K562 (cell line): Measurements from ENCODE around the gene OR10A2. TPM values are rescaled to one million over a fixed set of nuclear protein-coding genes. Genes with fewer than 3 reads are reported as not detected.

ENCODE experiments used
- ATAC-seq: fragments of 200-7000 bp; cut with Tn5 transposase; 3 replicates; pipeline ENCODE4 v1.9.1; 2020; ENCODE audit warnings: moderate library complexity
- BruUV-seq: library from RNA; stranded (reverse); fragments of 400-500 nt; replicated peaks from 2 replicates; lab custom pipeline; 2021; lab: Mats Ljungman, UMichigan
- CTCF ChIA-PET: fragments of 300-600 bp; formaldehyde crosslinking; extraction: SDS; loops from one replicate; lab custom pipeline; 2021; ENCODE audit warnings: low intra/inter-chr PET ratio; lab: Yijun Ruan, JAX
- POLR2A ChIA-PET: fragments of 300-600, 350-650 bp; sonication (Branson Sonifier 250); formaldehyde crosslinking; extraction: SDS; loops from one replicate; lab custom pipeline; 2021; ENCODE audit warnings: antibody characterized with exemption, inconsistent platforms; lab: Yijun Ruan, JAX
- DNase-seq, 4 experiments: peaks; one replicate each; pipeline versions ENCODE4 v3.0.0 to v3.0.0-alpha.2; 2011 to 2018; ENCODE audit warnings: low spot score in 3 of 4, mixed read lengths in 3 of 4; ENCODE audit errors: extremely low read depth in 1 of 4
- FAIRE-seq: peaks from 2 replicates; lab custom pipeline; 2011; peaks lifted over from hg19 to GRCh38; lab: Jason Lieb, UNC
- H2AFZ ChIP-seq: 2 replicates; pipeline ENCODE4 v1.6.0; 2011; ENCODE audit warnings: low read depth, low read length, control low read depth, inconsistent platforms
- H3K27ac ChIP-seq: fragments of 200-600 bp; 3 replicates; pipeline ENCODE4 v1.8.0; 2011; ENCODE audit warnings: low read depth, mild to moderate bottlenecking, control low read depth, inconsistent platforms, low read length, moderate library complexity, mixed read lengths; ENCODE audit errors: extremely low read depth
- H3K27me3 ChIP-seq, 2 experiments: fragments of 300-600 bp in 1 of 2; 2 replicates in 1 of 2; 3 replicates in 1 of 2; pipeline versions ENCODE4 v1.6.0 to v1.8.0; 2011; ENCODE audit warnings: inconsistent platforms in 2 of 2, low read length in 2 of 2, mild to moderate bottlenecking in 1 of 2, mixed read lengths in 1 of 2, moderate library complexity in 1 of 2; ENCODE audit not compliant: control insufficient read depth in 2 of 2, insufficient read depth in 2 of 2
- H3K36me3 ChIP-seq: fragments of 300-600 bp; 3 replicates; pipeline ENCODE4 v1.8.0; 2011; ENCODE audit warnings: mild to moderate bottlenecking, low read length, inconsistent platforms; ENCODE audit not compliant: control insufficient read depth, insufficient read depth
- H3K4me1 ChIP-seq, 2 experiments: fragments of 200-600 bp in 1 of 2; replicated peaks in 1 of 2; 2 replicates in 1 of 2; 3 replicates in 1 of 2; pipeline versions ENCODE4 v1.5.1 to v1.8.0; 2011; ENCODE audit warnings: inconsistent platforms in 2 of 2, low read length in 2 of 2, mild to moderate bottlenecking in 1 of 2, mixed read lengths in 1 of 2, moderate library complexity in 1 of 2; ENCODE audit not compliant: control insufficient read depth in 2 of 2, insufficient read depth in 2 of 2
- H3K4me2 ChIP-seq: 2 replicates; pipeline ENCODE4 v1.6.1; 2011; ENCODE audit warnings: low read length, control low read depth, inconsistent platforms, mixed read lengths; ENCODE audit not compliant: insufficient read depth
- H3K4me3 ChIP-seq: fragments of 200-600 bp; sonication (generic), shearing (Covaris generic); 2 replicates; pipeline ENCODE4 v1.5.1; 2016; ENCODE audit warnings: control low read depth, inconsistent platforms
- H3K79me2 ChIP-seq: fragments of 200-600 bp; 3 replicates; pipeline ENCODE4 v1.8.0; 2011; ENCODE audit warnings: low read length, inconsistent platforms; ENCODE audit not compliant: control insufficient read depth, insufficient read depth
- H3K9ac ChIP-seq, 2 experiments: 2 replicates each; pipeline versions ENCODE4 v1.6.0 to v1.6.1; 2011; ENCODE audit warnings: low read depth in 2 of 2, low read length in 2 of 2, control low read depth in 1 of 2, inconsistent platforms in 1 of 2, mild to moderate bottlenecking in 1 of 2, mixed read lengths in 1 of 2; ENCODE audit not compliant: insufficient read depth in 1 of 2
- H3K9me1 ChIP-seq: one replicate; pipeline ENCODE4 v1.6.0; 2011; ENCODE audit warnings: inconsistent platforms, mild to moderate bottlenecking, low read length, moderate library complexity; ENCODE audit not compliant: control insufficient read depth, insufficient read depth
- H3K9me3 ChIP-seq: replicated peaks from 2 replicates; pipeline ENCODE4 v1.5.1; 2011; ENCODE audit warnings: low read depth, low read length, inconsistent platforms; ENCODE audit not compliant: control insufficient read depth, insufficient read depth
- H4K20me1 ChIP-seq: replicated peaks from 2 replicates; pipeline ENCODE4 v1.6.1; 2011; ENCODE audit warnings: low read length, inconsistent platforms, mixed read lengths; ENCODE audit not compliant: control insufficient read depth, insufficient read depth
- GTF2B ChIP-seq: IDR thresholded peaks from 2 replicates; pipeline ENCODE4 v1.6.1; 2011; ENCODE audit not compliant: insufficient read length; ENCODE audit errors: extremely low read depth
- HNRNPLL ChIP-seq: fragments of 200-400 bp; formaldehyde crosslinking; IDR thresholded peaks from 2 replicates; pipeline ENCODE4 v1.6.1; 2017; ENCODE audit warnings: low read length, low read depth, mild to moderate bottlenecking; ENCODE audit not compliant: poor library complexity, severe bottlenecking
- MEIS2 ChIP-seq: fragments of 450-650 bp; IDR thresholded peaks from 2 replicates; pipeline ENCODE4 v1.6.1; 2014; ENCODE audit warnings: mild to moderate bottlenecking; ENCODE audit not compliant: partially characterized antibody
- NEUROD1 ChIP-seq: fragments of 150-350 bp; IDR thresholded peaks from 2 replicates; pipeline ENCODE4 v1.6.1; 2014; ENCODE audit warnings: borderline replicate concordance, low read length, low read depth; ENCODE audit not compliant: partially characterized antibody
- PML ChIP-seq: IDR thresholded peaks from 2 replicates; pipeline ENCODE4 v1.6.1; 2012; ENCODE audit warnings: low read length, inconsistent platforms
- ZBTB33 ChIP-seq: sonication (generic); formaldehyde crosslinking; IDR thresholded peaks from 2 replicates; pipeline ENCODE4 v1.8.1; 2023; ENCODE audit warnings: mild to moderate bottlenecking, missing genetic modification reagents
- ZNF174 ChIP-seq: fragments of 250-450 bp; sonication (Bioruptor Pico); IDR thresholded peaks from 2 replicates; pipeline ENCODE4 v1.4.0; 2020; ENCODE audit warnings: mild to moderate bottlenecking
- WGBS: fragments of 100-300 bp; shearing (Covaris generic); methylation state at CpG from one replicate; pipeline ENCODE4 v1.1.6; 2016; ENCODE audit warnings: low coverage, mixed read lengths; ENCODE audit not compliant: insufficient coverage; ENCODE audit errors: missing lambda C conversion rate; 5-methylcytosine and 5-hydroxymethylcytosine counted together
- in situ Hi-C: fragments of 300-500 bp; cut with MboI; formaldehyde crosslinking; loops from 4 replicates; pipeline ENCODE4 v1.15.0; 2018; ENCODE audit warnings: inconsistent platforms, mixed read lengths
- intact Hi-C: fragments of 100-400 bp; cut with micrococcal nuclease; formaldehyde crosslinking; loops from 2 replicates; pipeline ENCODE4 v1.14.2; 2022
- polyA plus RNA-seq, 8 experiments: library from polyadenylated mRNA; depleted of rRNA in 4 of 8; stranded (reverse) in 5 of 8; unstranded in 3 of 8; fragments of >200 nt; fragmentation: Nextera tagmentation in 2 of 8; fragmentation: Illumina TruSeq in 1 of 8; extraction: Ambion mirVana in 2 of 8; extraction: Trizol in 1 of 8; gene quantifications; 2 replicates each; pipeline versions ENCODE4 v1.2.1 to v1.2.3, GENCODE V29; 2011 to 2014; ENCODE audit warnings: inconsistent platforms in 1 of 8, missing spikeins in 1 of 8
- total RNA-seq, 7 experiments: library from RNA; depleted of rRNA in 6 of 7; stranded (reverse); fragments of >200 nt in 6 of 7; fragmentation: Illumina TruSeq in 2 of 7; extraction: Trizol in 2 of 7; gene quantifications; 2 replicates each; pipeline versions ENCODE4 v1.2.1 to v1.2.3, GENCODE V29; 2011 to 2021; ENCODE audit warnings: low replicate concordance in 1 of 7

OR10A2 gene
- total and polyA plus RNA-seq, 9 of the 15 experiments (the other 6 are each of a cell fraction or from before 2014, with no cell fraction given): 0.10 TPM; not detected in 8

- DNase-seq: no peak
- Histone ChIP-seq H3K9me3 (no peaks in the 10 kb centered on the region), H2AFZ (no peak within 1 kb of the TSS), H4K20me1 (no peaks in the 10 kb centered on the region), H3K9ac (no peak within 1 kb of the TSS), H3K27me3 (0 out of 5 replicates have a peak, but pooled peaks cover 0 to 6% of the 10 kb centered on the region in 2 experiments), H3K36me3 (no peaks in the 10 kb centered on the region), H3K4me1 (no peaks in the 10 kb centered on the region), H3K4me2 (no peak within 1 kb of the TSS), H3K27ac (no peak within 1 kb of the TSS), H3K9me1 (no peaks in the 10 kb centered on the region), H3K4me3 (no peak within 1 kb of the TSS), H3K79me2 (no peaks in the 10 kb centered on the region)
- TF ChIP-seq ZNF174 (CRISPR knock-in tag) (no peak), MEIS2 (no peak), PML (no peak), HNRNPLL (no peak), ZBTB33 (CRISPR knock-in tag) (no peak), GTF2B (no peak), NEUROD1 (no peak)
- WGBS: 7% methylated on average over 1 of the region's 1 CpG
- intact Hi-C loops: no loop called here
- in situ Hi-C loops: no loop called here
- FAIRE-seq: no peak
- BruUV-seq: no TSS peak
- CTCF ChIA-PET: no interaction called here
- POLR2A ChIA-PET: interaction anchor here (1.9 kb wide), 1 partner anchor 13 kb away, joined by 10 read pairs; the partner anchor contains the start of gene OR10A2
- no peak for ATAC-seq
These were observed 13.5 kb downstream of the OR10A2 start, which contains the start of gene OR10A4 for GRCh38 chr11:6876325-6876724. OR10A4 (plus strand) TSS chr11:6876625; CDS start chr11:6876648, 23 bp downstream.
